A549 (cell line): Measurements from ENCODE around the gene RFLNA. TPM values are rescaled to one million over a fixed set of nuclear protein-coding genes. Genes with fewer than 3 reads are reported as not detected.

Experiments used
- ATAC-seq, 2 experiments: fragments of 200-7000 bp in 1 of 2; fragments of >200 bp in 1 of 2; cut with Nextera tagmentation in 1 of 2; cut with Tn5 transposase in 1 of 2; 3 replicates each; pipeline versions ENCODE4 v1.8.0 to v1.9.1; 2018 to 2020; ENCODE audit warnings: mild to moderate bottlenecking in 1 of 2, moderate library complexity in 1 of 2
- CTCF ChIA-PET: fragments of 300-600 bp; sonication (Branson Sonifier 250); formaldehyde crosslinking; extraction: SDS; loops from one replicate; lab custom pipeline; 2021; ENCODE audit warnings: antibody characterized with exemption, inconsistent platforms; lab: Yijun Ruan, JAX
- POLR2A ChIA-PET: fragments of 350-600 bp; formaldehyde crosslinking; extraction: SDS; loops from one replicate; lab custom pipeline; 2021; ENCODE audit warnings: antibody characterized with exemption, inconsistent platforms; lab: Yijun Ruan, JAX
- DNase-seq, 2 experiments: peaks; one replicate each; pipeline versions ENCODE4 v3.0.0 to v3.0.0-alpha.2; 2011 to 2016; ENCODE audit warnings: low read depth in 1 of 2, low spot score in 1 of 2
- FAIRE-seq: peaks from 2 replicates; lab custom pipeline; 2011; peaks lifted over from hg19 to GRCh38; lab: Jason Lieb, UNC
- H3K27ac ChIP-seq, 2 experiments: fragments of >200 bp; sonication (Bioruptor Twin); formaldehyde crosslinking; 3 replicates each; pipeline ENCODE4 v1.5.1; 2016 to 2017
- H3K4me1 ChIP-seq: fragments of >200 bp; sonication (Bioruptor Twin); formaldehyde crosslinking; 3 replicates; pipeline ENCODE4 v1.6.1; 2016
- H3K4me2 ChIP-seq: fragments of >200 bp; sonication (Bioruptor Twin); formaldehyde crosslinking; 3 replicates; pipeline ENCODE4 v1.6.1; 2016
- H3K4me3 ChIP-seq: fragments of >200 bp; sonication (Bioruptor Twin); formaldehyde crosslinking; 3 replicates; pipeline ENCODE4 v1.5.1; 2016
- H3K9me3 ChIP-seq: fragments of >200 bp; sonication (Bioruptor Twin); formaldehyde crosslinking; 3 replicates; pipeline ENCODE4 v1.6.1; 2016
- BHLHE40 ChIP-seq: IDR thresholded peaks from 2 replicates; pipeline ENCODE4 v1.6.1; 2012; ENCODE audit warnings: low read depth, low read length, inconsistent platforms
- CBX2 ChIP-seq: fragments of 200-600 bp; sonication (generic); IDR thresholded peaks from 2 replicates; pipeline ENCODE4 v1.6.1; 2016; ENCODE audit warnings: low read depth, mild to moderate bottlenecking, borderline replicate concordance
- EHMT2 ChIP-seq: fragments of 200-600 bp; sonication (generic); IDR thresholded peaks from 2 replicates; pipeline ENCODE4 v1.6.1; 2016; ENCODE audit warnings: antibody characterized with exemption, low read depth, mild to moderate bottlenecking, moderate library complexity
- FOSB ChIP-seq: fragments of 250-450 bp; sonication (Bioruptor Pico); IDR thresholded peaks from 2 replicates; pipeline ENCODE4 v1.5.0; 2020; ENCODE audit warnings: mild to moderate bottlenecking, moderate library complexity
- GATA3 ChIP-seq: IDR thresholded peaks from 2 replicates; pipeline ENCODE4 v1.6.1; 2012; ENCODE audit warnings: borderline replicate concordance
- HOXA7 ChIP-seq: fragments of 250-450 bp; sonication (Bioruptor Pico); IDR thresholded peaks from 2 replicates; pipeline ENCODE4 v1.5.0; 2020; ENCODE audit warnings: mild to moderate bottlenecking, moderate library complexity
- JUNB ChIP-seq: fragments of >200 bp; sonication (Bioruptor Twin); formaldehyde crosslinking; IDR thresholded peaks from 2 replicates; pipeline ENCODE4 v1.6.1; 2016
- KDM1A ChIP-seq: fragments of 200-600 bp; sonication (generic); IDR thresholded peaks from 2 replicates; pipeline ENCODE4 v1.6.1; 2016; ENCODE audit warnings: low read depth, mild to moderate bottlenecking
- KDM5A ChIP-seq: fragments of 200-600 bp; sonication (generic); IDR thresholded peaks from 2 replicates; pipeline ENCODE4 v1.6.1; 2016; ENCODE audit warnings: antibody characterized with exemption, mild to moderate bottlenecking
- MAFK ChIP-seq: fragments of 450-650 bp; IDR thresholded peaks from 2 replicates; pipeline ENCODE4 v1.6.1; 2014; ENCODE audit not compliant: partially characterized antibody
- MYC ChIP-seq: IDR thresholded peaks from 2 replicates; pipeline ENCODE4 v1.6.1; 2012; ENCODE audit warnings: mild to moderate bottlenecking, inconsistent platforms, low read length, improper control_type of control experiment, borderline replicate concordance
- NPAS2 ChIP-seq: fragments of 250-450 bp; sonication (Bioruptor Pico); IDR thresholded peaks from 2 replicates; pipeline ENCODE4 v1.8.0; 2022; ENCODE audit warnings: mild to moderate bottlenecking, moderate library complexity, borderline replicate concordance
- NR3C1 ChIP-seq: fragments of >200 bp; sonication (Bioruptor Twin); formaldehyde crosslinking; IDR thresholded peaks from 3 replicates; pipeline ENCODE4 v1.6.1; 2017
- PBX3 ChIP-seq: IDR thresholded peaks from 2 replicates; pipeline ENCODE4 v1.6.1; 2012
- PHF8 ChIP-seq: fragments of 200-600 bp; sonication (generic); IDR thresholded peaks from 2 replicates; pipeline ENCODE4 v1.6.1; 2016; ENCODE audit warnings: low read depth, mild to moderate bottlenecking, antibody characterized with exemption, moderate library complexity, borderline replicate concordance
- POLR2AphosphoS2 ChIP-seq: conservative IDR thresholded peaks from 2 replicates; pipeline ENCODE4 v1.6.1; 2012; ENCODE audit warnings: low read length, improper control_type of control experiment, inconsistent platforms
- RARB ChIP-seq: fragments of 250-450 bp; sonication (Bioruptor Pico); IDR thresholded peaks from 2 replicates; pipeline ENCODE4 v1.8.0; 2021; ENCODE audit warnings: mild to moderate bottlenecking, moderate library complexity
- TP53 ChIP-seq: fragments of 250-450 bp; sonication (Bioruptor Pico); IDR thresholded peaks from 2 replicates; pipeline ENCODE4 v1.5.0; 2021; ENCODE audit warnings: mild to moderate bottlenecking, moderate library complexity
- ZC3H11A ChIP-seq: fragments of 450-650 bp; IDR thresholded peaks from 2 replicates; pipeline ENCODE4 v1.6.1; 2014; ENCODE audit warnings: antibody characterized with exemption, mild to moderate bottlenecking
- ZFP36 ChIP-seq: fragments of 450-650 bp; IDR thresholded peaks from 2 replicates; pipeline ENCODE4 v1.6.1; 2014; ENCODE audit warnings: borderline replicate concordance; ENCODE audit not compliant: partially characterized antibody
- WGBS: methylation state at CpG from one replicate; pipeline ENCODE4 v1.1.6; 2017; ENCODE audit errors: missing lambda C conversion rate; 5-methylcytosine and 5-hydroxymethylcytosine counted together
- polyA plus RNA-seq, 4 experiments: library from polyadenylated mRNA; depleted of rRNA in 3 of 4; stranded (reverse); fragments of >200 nt; fragmentation: RNase III in 1 of 4; extraction: RNeasy Plus Mini Kit Qiagen cat#74134 plus additional on column Dnase treatment in 1 of 4; gene quantifications; 2 replicates in 3 of 4; 3 replicates in 1 of 4; pipeline ENCODE4 v1.2.3, GENCODE V29; 2011 to 2017
- TF ChIP-seq, protein P1 (sequence below): fragments of >200 bp; sonication (Bioruptor Twin); formaldehyde crosslinking; IDR thresholded peaks from 3 replicates; pipeline ENCODE4 v1.6.1; 2016
- TF ChIP-seq, protein P2 (sequence below): IDR thresholded peaks from 2 replicates; pipeline ENCODE4 v1.6.1; 2012
- TF ChIP-seq, protein P3 (sequence below): fragments of 250-450 bp; sonication (Bioruptor Pico); IDR thresholded peaks from 2 replicates; pipeline ENCODE4 v1.5.0; 2021; ENCODE audit warnings: mild to moderate bottlenecking, moderate library complexity, borderline replicate concordance

Gene RFLNA
- polyA plus RNA-seq, 2 of the 4 experiments (the other 2 are of a cell fraction) = not detected

GRCh38 chr12:124341645-124342069, 46.8 kb downstream of the RFLNA start:
- Histone ChIP-seq H3K4me3 (no peak overlapping the region), H3K9me3 (no peaks in the 10 kb centered on the region), H3K4me1 (0 out of 3 replicates have a peak, but pooled peaks cover 3% of the 10 kb centered on the region), H3K4me2 (no peak overlapping the region), H3K27ac (no peak overlapping the region)
- ATAC-seq (no peak), FAIRE-seq (no peak), DNase-seq (no peak)
- TF ChIP-seq POLR2AphosphoS2 = 0 out of 2 replicates have a peak, but pooled peaks have one; percentile 70
- no peak for TF ChIP-seq TP53 (CRISPR knock-in tag)
- no peak for TF ChIP-seq NR3C1
- ChIA-PET POLR2A (no interaction called here), CTCF (interaction anchor here (0.7 to 4.3 kb wide), 5 partner anchors 8 to 430 kb away, joined by 3 to 12 read pairs (median 6); no protein-coding TSS in a partner anchor)
- 94% methylated on average over 21 of the region's 27 CpGs for WGBS

DNA sequence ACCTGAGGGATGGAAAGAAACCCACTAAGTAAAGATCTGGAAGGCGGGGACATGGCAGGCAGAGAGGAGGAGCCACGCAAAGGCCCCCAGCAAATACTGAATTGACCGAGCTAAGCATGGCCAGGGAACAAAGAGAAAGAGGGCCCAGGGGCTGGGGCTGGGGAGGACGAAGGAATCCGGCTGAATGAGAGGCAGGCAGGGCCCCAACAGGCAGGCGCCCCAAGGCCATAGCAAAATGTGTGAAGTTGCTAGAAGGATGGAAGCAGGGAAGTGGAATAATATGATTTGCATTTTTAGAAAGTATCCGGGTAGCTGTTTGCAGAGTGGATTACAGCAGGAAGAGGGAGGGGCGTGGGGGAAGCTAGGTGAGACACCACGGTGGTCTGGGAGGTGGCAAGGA, 49.1 kb downstream of the RFLNA start:
- ATAC-seq = no peak
- TF ChIP-seq ZC3H11A = no peak
- TF ChIP-seq CBX2 = no peak
- TF ChIP-seq JUNB = no peak
- Histone ChIP-seq H3K27ac (no peak overlapping the region), H3K9me3 (no peaks in the 10 kb centered on the region), H3K4me2 (no peak overlapping the region), H3K4me3 (no peak overlapping the region), H3K4me1 (no peaks in the 10 kb centered on the region)
- 87% methylated on average over 9 of the region's 9 CpGs for WGBS
- no peak for FAIRE-seq
- CTCF ChIA-PET = interaction anchor here (1.2 to 4.3 kb wide), 3 partner anchors 9 to 424 kb away, joined by 3 to 12 read pairs (median 6); no protein-coding TSS in a partner anchor
- no peak for DNase-seq
- POLR2A ChIA-PET = no interaction called here

DNA sequence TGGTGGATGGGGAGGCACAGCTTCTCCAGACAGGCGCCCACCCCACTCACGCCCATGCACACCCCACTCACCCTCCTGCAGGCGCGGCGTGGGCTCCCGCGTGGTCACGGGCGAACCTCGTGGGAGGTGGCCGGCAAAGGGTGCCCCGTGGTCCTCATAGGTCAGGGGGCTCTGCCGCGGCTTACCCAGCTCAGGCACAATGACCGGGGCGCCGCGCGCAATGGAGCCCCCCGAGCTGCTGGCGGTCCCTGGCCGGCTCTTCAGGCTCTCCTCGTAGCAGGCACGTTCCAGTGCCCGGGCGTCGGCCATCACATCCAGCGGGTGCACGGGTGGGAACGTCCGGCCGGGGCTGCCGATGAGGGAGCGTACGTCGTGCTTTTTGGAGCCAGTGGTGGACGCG, 49.6 kb downstream of the RFLNA start:
- Histone ChIP-seq H3K27ac (no peak overlapping the region), H3K4me1 (no peaks in the 10 kb centered on the region), H3K4me3 (no peak overlapping the region), H3K4me2 (no peak overlapping the region), H3K9me3 (no peaks in the 10 kb centered on the region)
- FAIRE-seq = no peak
- ChIA-PET CTCF (interaction anchor here (1.1 to 4.3 kb wide), 4 partner anchors 8 to 423 kb away, joined by 3 to 12 read pairs (median 5); no protein-coding TSS in a partner anchor), POLR2A (no interaction called here)
- no peak for DNase-seq
- no peak for TF ChIP-seq TP53 (CRISPR knock-in tag)
- no peak for TF ChIP-seq ZFP36
- TF ChIP-seq HOXA7 (CRISPR knock-in tag) = no peak
- TF ChIP-seq FOSB (CRISPR knock-in tag) = no peak
- TF ChIP-seq, protein P1, sequence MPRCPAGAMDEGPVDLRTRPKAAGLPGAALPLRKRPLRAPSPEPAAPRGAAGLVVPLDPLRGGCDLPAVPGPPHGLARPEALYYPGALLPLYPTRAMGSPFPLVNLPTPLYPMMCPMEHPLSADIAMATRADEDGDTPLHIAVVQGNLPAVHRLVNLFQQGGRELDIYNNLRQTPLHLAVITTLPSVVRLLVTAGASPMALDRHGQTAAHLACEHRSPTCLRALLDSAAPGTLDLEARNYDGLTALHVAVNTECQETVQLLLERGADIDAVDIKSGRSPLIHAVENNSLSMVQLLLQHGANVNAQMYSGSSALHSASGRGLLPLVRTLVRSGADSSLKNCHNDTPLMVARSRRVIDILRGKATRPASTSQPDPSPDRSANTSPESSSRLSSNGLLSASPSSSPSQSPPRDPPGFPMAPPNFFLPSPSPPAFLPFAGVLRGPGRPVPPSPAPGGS = no peak
- TF ChIP-seq, protein P2, sequence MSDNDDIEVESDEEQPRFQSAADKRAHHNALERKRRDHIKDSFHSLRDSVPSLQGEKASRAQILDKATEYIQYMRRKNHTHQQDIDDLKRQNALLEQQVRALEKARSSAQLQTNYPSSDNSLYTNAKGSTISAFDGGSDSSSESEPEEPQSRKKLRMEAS = no peak
- no peak for TF ChIP-seq MAFK
- TF ChIP-seq BHLHE40 = no peak
- no peak for TF ChIP-seq KDM5A
- TF ChIP-seq NPAS2 = no peak
- no peak for TF ChIP-seq PHF8
- TF ChIP-seq EHMT2 = no peak
- TF ChIP-seq, protein P3, sequence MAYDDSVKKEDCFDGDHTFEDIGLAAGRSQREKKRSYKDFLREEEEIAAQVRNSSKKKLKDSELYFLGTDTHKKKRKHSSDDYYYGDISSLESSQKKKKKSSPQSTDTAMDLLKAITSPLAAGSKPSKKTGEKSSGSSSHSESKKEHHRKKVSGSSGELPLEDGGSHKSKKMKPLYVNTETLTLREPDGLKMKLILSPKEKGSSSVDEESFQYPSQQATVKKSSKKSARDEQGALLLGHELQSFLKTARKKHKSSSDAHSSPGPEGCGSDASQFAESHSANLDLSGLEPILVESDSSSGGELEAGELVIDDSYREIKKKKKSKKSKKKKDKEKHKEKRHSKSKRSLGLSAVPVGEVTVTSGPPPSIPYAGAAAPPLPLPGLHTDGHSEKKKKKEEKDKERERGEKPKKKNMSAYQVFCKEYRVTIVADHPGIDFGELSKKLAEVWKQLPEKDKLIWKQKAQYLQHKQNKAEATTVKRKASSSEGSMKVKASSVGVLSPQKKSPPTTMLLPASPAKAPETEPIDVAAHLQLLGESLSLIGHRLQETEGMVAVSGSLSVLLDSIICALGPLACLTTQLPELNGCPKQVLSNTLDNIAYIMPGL (CRISPR knock-in tag) = no peak
- TF ChIP-seq PBX3 = no peak
- TF ChIP-seq RARB (CRISPR knock-in tag) = no peak
- no peak for TF ChIP-seq MYC
- TF ChIP-seq GATA3 = no peak
- TF ChIP-seq KDM1A = no peak
- ATAC-seq = no peak
- WGBS = 94% methylated on average over 36 of the region's 38 CpGs
